ENCODE results near the gene FBXL4.

GRCh38 chr6:98946879-98947410, 801 bp downstream of the FBXL4 start:
- TF ChIP-seq CTCF (IDR thresholded peaks at IDR 0.05; ENCODE audit: low read depth, low read length, poor library complexity, severe bottlenecking) (no peak), EZH2phosphoT487 (IDR thresholded peaks at IDR 0.05; ENCODE audit: borderline replicate concordance, low read length) (no peak)
